CD4-positive, alpha-beta T cell treated with Interleukin-15 for 1 hour (primary cell): ENCODE measurements around the gene MFSD2B.
"Not testable (repeated sequence)": the region's sequence is repeated elsewhere in the genome, so short reads cannot be mapped to it uniquely, and the experiment has no call there.

Experiments used
- DNase-seq: peaks from one replicate; pipeline ENCODE4 v3.0.0-alpha.2; 2020

MFSD2B gene

GRCh38 chr2:24020244-24020643, 10.4 kb downstream of the MFSD2B start:
- DNase-seq: no peak

DNA sequence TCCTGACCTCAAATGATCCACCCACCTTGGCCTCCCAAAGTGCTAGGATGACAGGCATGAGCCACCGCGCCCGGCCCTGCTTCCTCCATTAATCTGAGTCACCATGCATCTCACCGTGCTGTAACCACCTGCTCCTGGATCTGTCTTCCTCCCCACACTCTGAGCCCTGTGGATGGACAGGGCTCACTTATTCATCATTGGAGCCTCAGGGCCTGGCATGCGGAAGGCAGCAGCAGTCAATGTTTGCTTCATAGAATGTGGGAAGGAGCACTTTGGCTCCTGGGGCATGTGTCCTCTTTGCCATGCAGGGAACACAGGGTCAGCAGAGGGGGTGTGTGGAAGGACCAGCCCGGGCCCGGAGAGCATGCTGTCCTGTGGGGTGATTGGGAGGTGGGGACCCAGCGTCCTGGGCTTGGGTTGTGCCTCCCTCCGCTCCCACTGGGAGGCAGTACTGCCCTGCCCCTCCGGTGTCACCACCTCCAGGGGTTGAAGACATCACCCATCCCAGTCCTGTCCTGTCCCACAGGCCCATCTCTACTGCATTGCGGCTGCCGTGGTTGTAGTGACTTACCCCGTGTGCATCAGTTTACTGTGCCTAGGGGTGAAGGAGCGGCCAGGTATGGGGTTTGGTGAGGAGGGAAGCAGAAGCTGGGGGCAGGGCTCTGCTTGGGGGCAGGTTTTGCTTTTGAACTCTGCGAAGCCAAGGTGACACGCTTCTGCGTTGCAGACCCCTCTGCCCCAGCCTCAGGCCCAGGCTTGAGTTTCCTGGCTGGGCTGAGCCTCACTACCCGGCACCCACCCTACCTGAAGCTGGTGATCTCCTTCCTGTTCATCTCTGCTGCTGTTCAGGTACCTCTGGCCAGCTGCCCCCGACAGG, 11.5 kb downstream of the MFSD2B start:
- DNase-seq: no peak

DNA sequence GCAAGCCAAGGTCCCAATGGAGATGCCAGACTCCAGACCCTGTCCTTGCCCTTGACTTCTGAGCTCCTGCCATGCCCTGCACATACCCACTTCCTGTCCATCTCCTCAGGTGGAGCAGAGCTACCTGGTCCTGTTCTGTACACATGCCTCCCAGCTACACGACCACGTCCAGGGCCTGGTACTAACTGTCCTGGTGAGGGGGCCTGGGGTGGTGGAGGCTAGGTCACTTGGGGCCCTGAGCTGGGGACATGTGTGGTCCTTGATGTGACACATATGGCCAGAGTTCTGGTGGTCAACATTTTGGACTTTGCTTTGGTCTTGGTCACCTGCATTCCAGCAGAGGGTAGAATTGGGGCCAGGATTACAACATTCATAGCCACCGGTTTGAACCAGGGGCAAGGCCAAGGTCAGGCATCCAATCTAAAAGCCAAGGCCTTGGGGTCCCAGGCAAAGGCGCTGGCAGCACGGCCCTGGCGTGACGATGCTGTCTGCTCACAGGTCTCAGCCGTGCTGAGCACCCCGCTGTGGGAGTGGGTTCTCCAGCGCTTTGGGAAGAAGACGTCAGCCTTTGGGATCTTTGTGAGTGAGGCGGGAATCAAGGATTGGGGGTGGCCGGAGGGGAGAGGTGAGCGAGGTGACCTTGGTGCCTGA, 12.6 kb downstream of the MFSD2B start:
- DNase-seq: no peak

DNA sequence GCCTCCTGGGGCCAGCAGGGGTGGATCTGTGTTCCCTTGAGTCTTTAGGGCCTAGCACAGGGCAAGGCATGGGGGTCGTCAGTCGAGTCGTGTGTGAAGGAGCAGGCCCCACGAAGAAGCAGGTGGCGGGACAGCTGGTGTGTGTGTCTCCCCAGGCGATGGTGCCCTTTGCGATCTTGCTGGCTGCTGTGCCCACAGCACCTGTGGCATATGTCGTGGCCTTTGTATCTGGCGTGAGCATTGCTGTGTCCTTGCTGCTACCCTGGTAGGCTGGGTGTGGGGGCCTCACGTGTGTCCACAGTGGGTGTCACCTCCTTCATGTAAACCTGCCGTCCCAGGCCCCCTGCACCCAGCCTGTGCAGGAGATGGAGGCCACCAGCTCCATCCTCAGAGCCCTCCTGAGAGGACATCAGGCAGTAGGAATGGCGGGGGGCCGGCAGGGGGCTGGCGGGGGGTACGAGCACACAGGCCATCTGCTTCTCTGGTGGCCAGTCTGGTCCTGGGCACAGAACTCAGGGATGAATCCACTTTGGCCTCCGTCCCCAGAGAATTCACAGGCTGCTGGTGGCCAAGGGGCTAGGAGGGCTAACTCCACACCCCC, 13.2 kb downstream of the MFSD2B start:
- DNase-seq: no peak

- no peak for DNase-seq
Measured at GRCh38 chr2:24024018-24024417, 14.1 kb downstream of the MFSD2B start.

DNA sequence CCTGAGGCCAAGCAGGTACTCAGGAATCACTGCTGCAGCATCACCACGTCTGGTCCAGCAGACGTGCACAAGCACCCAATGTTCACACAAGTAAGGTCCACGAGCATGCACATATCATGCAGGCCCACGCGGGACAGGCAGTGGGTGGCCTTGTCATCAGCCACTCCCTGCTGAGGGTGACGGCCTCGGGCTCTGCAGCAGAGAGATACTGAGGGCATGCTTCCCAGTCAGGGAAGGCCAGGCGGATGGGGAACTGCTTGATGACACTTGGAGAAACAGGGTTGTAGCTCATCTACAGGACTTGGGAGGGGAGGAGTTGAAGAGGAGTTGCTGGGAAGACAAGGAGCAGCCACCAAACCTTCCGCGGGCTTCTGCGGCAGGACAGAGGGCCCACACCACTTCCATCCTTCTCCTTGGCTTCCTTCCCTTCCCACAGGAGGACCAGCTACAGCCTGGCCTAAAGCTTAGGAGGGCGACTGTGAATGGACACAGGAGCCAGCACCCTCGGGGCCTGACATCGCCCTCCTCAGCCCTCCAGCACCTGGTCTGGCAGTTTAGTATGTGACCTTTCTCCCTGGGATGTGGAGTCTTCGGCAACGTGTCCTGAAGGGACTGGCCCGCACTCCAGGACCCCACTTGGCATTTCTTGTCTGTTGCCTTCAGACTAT, 15.2 kb downstream of the MFSD2B start:
- no peak for DNase-seq

GRCh38 chr2:24026233-24026632, 16.3 kb downstream of the MFSD2B start:
- DNase-seq: no peak

GRCh38 chr2:24038786-24039499, 29.1 kb downstream of the MFSD2B start:
- no peak for DNase-seq

DNA sequence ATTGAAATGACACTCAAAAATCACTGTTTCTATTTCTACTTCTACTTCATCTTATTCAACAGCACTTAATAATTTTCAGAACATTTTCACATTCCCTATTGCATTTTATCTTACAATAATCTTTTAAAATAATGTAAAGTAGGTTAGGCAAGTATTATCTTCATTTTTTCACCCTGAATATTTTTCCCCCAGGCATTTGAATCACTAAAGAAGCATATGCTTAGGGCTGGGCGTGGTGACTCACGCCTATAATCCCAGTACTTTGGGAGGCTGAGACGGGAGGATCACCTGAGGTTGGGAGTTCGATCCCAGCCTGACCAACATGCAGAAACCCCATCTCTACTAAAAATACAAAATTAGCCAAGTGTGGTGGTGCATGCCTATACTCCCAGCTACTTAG, 30.6 kb downstream of the MFSD2B start:
- DNase-seq: no peak

DNA sequence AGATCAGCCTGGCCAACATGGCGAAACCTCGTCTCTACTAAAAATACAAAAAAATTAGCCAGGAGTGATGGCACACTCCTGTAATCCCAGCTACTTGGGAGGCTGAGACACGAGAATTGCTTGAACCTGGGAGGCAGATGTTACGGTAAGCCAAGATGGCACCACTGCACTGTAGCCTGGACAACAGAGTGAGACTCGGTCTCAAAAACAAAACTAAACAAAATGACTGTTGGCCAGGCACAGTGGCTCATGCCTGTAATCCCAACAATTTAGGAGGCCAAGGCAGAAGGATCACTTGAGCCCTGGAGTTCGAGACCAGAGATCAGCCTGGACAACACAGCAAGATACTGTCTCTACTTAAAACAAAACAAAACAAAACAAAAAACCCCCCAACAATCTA, 33.2 kb downstream of the MFSD2B start:
- not testable (repeated sequence) for DNase-seq

GRCh38 chr2:24045511-24046508, 35.9 kb downstream of the MFSD2B start:
- DNase-seq: no peak

DNA sequence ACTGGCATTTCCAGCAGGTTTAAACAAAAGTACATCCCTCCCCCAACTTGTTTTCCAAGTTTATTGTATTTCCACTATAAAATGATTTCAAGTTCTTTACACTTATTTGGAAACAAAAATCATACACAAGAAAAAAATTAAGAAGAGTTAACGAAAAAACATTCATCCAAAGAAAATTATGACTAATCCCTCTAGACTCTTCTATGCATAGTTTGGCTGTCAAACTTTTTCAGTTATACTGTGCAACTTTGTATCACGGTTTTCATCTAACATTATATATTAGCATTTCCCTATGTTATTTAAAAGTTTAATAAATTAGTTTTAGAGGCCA, 36.7 kb downstream of the MFSD2B start:
- no peak for DNase-seq

DNA sequence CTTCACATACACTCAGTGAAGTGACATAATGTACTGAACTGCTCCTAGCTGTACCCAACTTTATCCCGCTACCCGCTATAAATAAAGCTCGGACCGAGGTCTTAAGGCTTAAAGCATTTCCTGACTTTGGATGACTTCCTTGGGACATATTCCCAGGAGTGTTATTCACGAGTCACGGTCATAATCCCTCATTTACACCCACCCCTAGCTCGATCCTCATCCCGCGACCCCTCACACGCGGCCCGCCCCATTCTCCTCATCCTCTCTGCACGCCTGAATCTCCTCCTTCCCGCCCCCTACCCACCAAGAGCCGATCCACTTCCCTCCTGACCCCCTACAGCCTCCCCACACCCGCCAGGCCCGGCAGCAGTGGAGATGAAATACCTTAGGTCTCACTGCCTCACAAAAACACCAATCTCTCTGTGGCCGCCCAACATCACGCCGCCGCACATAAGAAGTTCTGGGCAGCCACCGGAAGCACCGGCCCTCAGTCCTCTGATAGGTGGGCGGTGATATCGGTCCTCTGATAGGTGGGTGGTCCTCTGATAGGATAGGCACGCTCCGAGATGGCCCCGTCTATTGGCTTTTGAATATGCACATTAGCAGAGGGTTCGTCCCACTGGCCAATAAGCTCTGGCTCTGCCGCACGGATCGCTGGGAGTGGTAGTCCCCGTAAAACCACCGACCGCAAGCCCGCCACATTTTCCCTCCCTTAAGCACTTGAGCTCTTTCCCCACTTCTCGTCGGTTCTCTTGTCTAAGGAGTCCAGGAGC, 37.2 kb downstream of the MFSD2B start, which contains the start of gene WDCP:
WDCP (minus strand) TSS at position 462 of the 773 bp plus-strand sequence. CDS start 7,897 bp downstream, outside the sequence.
- DNase-seq: peak; percentile 95

- no peak for DNase-seq
Measured at GRCh38 chr2:24047703-24048033, 37.8 kb downstream of the MFSD2B start.

GRCh38 chr2:24048769-24049484, 39.0 kb downstream of the MFSD2B start:
- DNase-seq: no peak

- peak; percentile 49 for DNase-seq
Measured at GRCh38 chr2:24049485-24050021, 39.7 kb downstream of the MFSD2B start, which contains the start of gene FKBP1B. Gene FKBP1B (plus strand): TSS chr2:24049741. CDS start chr2:24049850, 109 bp downstream.

DNA sequence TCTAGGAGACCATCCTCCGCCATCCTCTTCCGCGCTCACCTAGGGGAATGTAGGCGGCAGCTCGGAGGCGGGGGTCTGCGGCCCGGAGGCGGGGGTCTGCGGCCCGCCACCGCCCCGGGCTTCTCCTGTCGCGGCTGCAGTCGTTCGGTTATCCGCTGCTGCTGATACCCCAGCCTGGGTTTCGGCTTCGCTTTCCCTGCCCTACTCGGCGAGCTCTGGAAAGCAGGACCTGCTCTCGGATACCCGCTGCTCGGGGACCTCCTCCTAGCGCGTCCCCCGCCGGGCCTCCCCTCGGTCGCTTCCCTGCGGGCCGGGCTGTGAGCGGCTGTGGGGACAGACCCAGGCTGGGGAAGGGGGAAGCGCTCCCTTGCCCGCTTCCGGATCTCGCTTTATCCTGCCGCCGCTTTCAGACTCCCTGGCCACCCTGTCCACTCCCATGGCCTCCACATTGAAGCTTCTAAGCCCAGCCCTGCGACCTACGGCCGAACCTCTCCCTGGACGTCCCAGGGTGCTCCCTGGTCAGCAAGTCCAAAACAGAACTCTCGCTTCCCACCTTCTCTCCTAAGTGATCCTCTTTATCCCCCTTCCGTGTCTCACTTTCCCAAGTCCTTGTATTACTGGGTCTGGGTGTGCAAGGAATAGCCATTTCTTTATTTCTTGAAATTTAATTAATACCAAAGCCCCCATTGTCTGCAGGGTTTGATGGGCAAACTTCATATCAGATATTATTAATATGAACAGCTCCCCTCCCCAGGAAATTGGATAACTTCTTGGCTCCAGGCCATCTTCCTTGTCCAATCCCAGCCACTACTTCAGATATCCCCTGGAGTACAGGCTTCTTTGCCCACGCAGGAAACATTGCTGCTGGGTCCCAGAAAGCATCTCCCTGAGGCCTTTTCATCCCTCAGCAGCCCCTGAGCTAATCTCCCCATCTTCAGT, 40.4 kb downstream of the MFSD2B start:
- no peak for DNase-seq

DNA sequence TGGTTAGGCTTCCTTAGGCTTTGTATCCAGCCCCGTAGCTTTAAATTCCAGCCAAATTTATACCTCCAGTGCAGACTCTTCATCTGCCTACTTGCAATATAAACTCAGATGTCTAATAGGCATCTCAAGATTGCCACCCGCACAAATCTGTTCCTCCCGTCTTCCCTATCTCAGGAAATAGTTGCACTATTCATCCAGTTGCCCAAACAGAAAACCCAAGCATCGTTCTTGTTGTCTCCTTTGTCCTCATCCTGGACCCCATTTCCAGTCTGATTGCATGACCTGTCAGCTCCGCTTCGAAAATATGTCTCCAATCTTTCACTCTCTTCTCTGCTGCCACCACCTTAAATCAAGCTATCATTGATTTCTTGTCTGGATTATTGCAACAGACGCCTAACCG, 41.9 kb downstream of the MFSD2B start:
- no peak for DNase-seq
